ENCODE results near the gene SLC25A25. TPM values are rescaled to one million over a fixed set of nuclear protein-coding genes. Genes with fewer than 3 reads are reported as not detected.
A peak's percentile ranks its signal among the peaks of the same experiment; 100 is the strongest.

Gene SLC25A25
- total and polyA plus RNA-seq, 8 donors: 7.9 to 37.1 (median 13.6) TPM

DNA sequence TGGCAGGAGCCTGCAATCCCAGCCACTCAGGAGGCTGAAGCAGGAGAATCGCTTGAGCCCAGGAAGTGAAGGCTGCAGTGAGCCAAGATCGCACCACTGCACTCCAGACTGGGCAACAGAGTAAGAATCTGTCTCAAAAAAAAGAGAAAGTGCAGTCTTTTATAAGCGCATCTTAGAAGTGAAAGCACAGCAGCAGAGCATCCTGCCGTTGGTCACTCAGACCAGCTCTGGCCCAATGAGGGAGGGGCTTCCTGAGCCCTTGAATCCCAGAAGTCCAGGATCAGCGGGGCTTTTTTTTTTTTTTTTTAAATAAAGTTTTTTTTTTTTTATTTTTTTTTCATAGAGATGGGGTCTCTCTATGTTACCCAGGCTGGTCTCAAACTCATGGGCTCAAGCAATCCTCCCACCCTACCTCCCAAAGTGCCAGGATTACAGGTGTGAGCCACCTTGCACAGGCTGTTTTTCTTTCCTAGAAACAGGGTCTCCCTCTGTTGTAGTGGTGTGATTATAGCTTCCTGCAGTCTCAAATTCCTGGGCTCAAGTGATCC, 43.2 kb upstream of the SLC25A25 start:
- no peak for TF ChIP-seq EP300 (IDR thresholded peaks at IDR 0.05)
- no peak for TF ChIP-seq POLR2AphosphoS5 (IDR thresholded peaks at IDR 0.05)
- TF ChIP-seq, protein P1, sequence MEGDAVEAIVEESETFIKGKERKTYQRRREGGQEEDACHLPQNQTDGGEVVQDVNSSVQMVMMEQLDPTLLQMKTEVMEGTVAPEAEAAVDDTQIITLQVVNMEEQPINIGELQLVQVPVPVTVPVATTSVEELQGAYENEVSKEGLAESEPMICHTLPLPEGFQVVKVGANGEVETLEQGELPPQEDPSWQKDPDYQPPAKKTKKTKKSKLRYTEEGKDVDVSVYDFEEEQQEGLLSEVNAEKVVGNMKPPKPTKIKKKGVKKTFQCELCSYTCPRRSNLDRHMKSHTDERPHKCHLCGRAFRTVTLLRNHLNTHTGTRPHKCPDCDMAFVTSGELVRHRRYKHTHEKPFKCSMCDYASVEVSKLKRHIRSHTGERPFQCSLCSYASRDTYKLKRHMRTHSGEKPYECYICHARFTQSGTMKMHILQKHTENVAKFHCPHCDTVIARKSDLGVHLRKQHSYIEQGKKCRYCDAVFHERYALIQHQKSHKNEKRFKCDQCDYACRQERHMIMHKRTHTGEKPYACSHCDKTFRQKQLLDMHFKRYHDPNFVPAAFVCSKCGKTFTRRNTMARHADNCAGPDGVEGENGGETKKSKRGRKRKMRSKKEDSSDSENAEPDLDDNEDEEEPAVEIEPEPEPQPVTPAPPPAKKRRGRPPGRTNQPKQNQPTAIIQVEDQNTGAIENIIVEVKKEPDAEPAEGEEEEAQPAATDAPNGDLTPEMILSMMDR (IDR thresholded peaks at IDR 0.05): no peak
- no peak for TF ChIP-seq POLR2A (IDR thresholded peaks at IDR 0.05)
- Histone ChIP-seq H3K36me3 (no peaks in the 10 kb centered on the region), H3K4me3 (no peak overlapping the region), H3K4me1 (peaks cover 0 to 19% (median 0%) of the 10 kb centered on the region in 4 donors), H3K27me3 (no peaks in the 10 kb centered on the region), H3K9me3 (no peaks in the 10 kb centered on the region), H3K27ac (peak overlapping the region in 1 of 5 donors; percentile 69)
- 73 to 84% (median 78%) methylated on average over 5 of the region's 5 CpGs for WGBS, 5 donors
- intact Hi-C loops (cut with DNase I; ENCODE audit: low total_unique reads): no loop called here
- no peak for DNase-seq

DNA sequence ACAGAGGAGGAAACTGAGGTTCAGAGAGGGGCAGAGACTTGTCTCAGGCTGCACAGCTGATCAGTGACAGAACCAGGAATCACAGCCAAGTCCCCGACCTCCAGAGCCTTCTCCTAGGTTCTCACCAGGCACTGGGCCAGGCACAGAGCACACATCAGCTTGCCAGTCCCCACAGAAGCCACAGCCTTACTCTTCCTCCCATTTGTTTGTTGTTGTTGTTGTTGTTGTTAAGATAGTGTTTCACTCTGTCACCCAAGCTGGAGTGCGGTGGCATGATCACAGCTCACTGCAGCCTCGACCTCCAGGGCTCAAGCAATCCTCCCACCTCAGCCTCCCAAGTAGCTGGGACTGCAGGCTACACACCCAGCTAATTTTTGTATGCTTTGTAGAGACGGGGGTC, 42.3 kb upstream of the SLC25A25 start:
- DNase-seq: no peak
- WGBS, 5 donors: 51 to 86% (median 58%) methylated on average over 4 of the region's 4 CpGs
- H3K27me3 ChIP-seq: no peaks in the 10 kb centered on the region
- intact Hi-C loops (cut with DNase I; ENCODE audit: low total_unique reads): no loop called here
- H3K4me1 ChIP-seq: peaks cover 0 to 19% (median 0%) of the 10 kb centered on the region in 4 donors
- no peaks in the 10 kb centered on the region for H3K36me3 ChIP-seq
- no peak overlapping the region for H3K4me3 ChIP-seq
- TF ChIP-seq, protein P1 (IDR thresholded peaks at IDR 0.05): no peak
- TF ChIP-seq POLR2A (IDR thresholded peaks at IDR 0.05) (no peak), EP300 (IDR thresholded peaks at IDR 0.05) (no peak), POLR2AphosphoS5 (IDR thresholded peaks at IDR 0.05) (no peak)
- H3K9me3 ChIP-seq: no peaks in the 10 kb centered on the region
- peak overlapping the region in 3 of 5 donors; percentile 13 to 69 (median 56) for H3K27ac ChIP-seq

DNA sequence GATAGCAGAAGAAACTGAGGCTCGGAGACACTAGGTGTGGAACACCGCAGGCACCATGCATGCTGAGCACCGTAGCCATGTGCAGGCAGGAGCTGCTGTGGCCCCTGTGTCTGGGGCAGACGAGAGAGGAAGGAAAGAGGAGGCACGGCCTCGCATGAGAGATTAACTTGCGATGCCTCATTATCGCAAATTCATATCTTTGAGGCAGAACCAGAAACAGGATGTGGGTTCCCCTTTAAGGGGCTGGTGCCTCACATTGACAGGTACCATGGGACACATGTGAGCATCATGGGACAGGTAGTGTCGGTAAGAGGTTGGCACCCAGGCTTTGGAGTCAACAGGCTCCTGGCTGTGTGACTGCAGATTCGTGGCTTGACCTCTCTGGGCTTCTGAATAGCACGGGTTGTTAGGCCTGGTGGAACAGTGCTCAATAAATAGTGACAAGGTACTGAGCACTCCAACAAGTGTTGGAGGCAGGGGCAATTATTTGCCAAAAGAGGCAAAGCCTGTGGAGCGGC, 41.7 kb upstream of the SLC25A25 start:
- H3K27ac ChIP-seq: peak overlapping the region; percentile 25 to 75 (median 61)
- peaks cover 0 to 19% (median 0%) of the 10 kb centered on the region in 4 donors for H3K4me1 ChIP-seq
- intact Hi-C loops (cut with DNase I; ENCODE audit: low total_unique reads): no loop called here
- TF ChIP-seq EP300 (IDR thresholded peaks at IDR 0.05) (no peak), POLR2AphosphoS5 (IDR thresholded peaks at IDR 0.05) (peak; percentile 27 to 68 (median 33)), POLR2A (IDR thresholded peaks at IDR 0.05) (no peak)
- TF ChIP-seq, protein P1 (IDR thresholded peaks at IDR 0.05): no peak
- no peaks in the 10 kb centered on the region for H3K36me3 ChIP-seq
- no peaks in the 10 kb centered on the region for H3K27me3 ChIP-seq
- H3K4me3 ChIP-seq: no peak overlapping the region
- WGBS, 5 donors: 70 to 86% (median 78%) methylated on average over 12 of the region's 12 CpGs
- peak; percentile 38 to 77 for DNase-seq
- H3K9me3 ChIP-seq: no peaks in the 10 kb centered on the region

DNA sequence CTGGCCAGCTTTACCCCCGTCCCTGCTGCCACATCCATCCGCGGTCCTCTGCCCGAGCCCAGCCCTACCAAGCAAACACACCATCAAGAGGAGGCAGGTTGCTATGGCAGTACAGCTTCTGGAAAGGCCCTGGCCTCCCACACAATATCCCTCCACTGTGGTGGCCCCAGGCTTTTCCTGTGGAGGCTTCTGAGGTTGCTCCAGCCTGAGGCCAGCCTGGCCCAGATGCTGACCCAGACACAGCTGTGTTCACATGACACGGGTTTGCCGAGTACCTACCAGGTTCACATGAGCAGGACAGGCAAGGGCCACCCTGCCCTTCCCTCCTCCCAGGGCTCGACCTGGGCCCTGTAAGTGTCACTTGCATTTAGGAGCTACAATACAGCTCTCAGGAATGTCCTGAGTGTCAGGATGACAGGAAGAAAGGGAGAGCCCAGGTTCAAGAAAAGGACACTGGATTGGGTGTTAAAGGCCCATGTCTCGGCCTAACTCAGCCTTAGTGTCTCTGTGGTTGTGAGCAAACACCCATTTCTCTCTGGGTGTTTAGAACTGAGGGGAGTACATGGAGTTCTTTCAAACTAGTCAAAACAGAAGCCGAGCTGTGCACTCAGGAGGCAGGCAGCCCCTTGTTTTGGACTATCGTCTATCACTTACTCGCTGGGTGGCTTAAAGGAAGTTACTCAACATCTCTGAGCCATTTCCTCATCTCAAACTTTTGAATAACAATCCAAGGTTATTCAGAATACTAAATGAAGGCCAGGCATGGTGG, 41.1 kb upstream of the SLC25A25 start:
- H3K4me1 ChIP-seq: peaks cover 0 to 18% (median 0%) of the 10 kb centered on the region in 4 donors
- H3K4me3 ChIP-seq: no peak overlapping the region
- DNase-seq: no peak
- H3K9me3 ChIP-seq: no peaks in the 10 kb centered on the region
- H3K27ac ChIP-seq: peak overlapping the region; percentile 25 to 75 (median 61)
- TF ChIP-seq, protein P1 (IDR thresholded peaks at IDR 0.05): no peak
- no peak for TF ChIP-seq POLR2AphosphoS5 (IDR thresholded peaks at IDR 0.05)
- no peak for TF ChIP-seq POLR2A (IDR thresholded peaks at IDR 0.05)
- no peak for TF ChIP-seq EP300 (IDR thresholded peaks at IDR 0.05)
- intact Hi-C loops (cut with DNase I; ENCODE audit: low total_unique reads): no loop called here
- 54 to 67% (median 60%) methylated on average over 8 to 11 of the region's 11 CpGs for WGBS, 5 donors
- H3K36me3 ChIP-seq: no peaks in the 10 kb centered on the region
- H3K27me3 ChIP-seq: no peaks in the 10 kb centered on the region
